MG63 (cell line): ENCODE results near the gene ATF7. TPM values are rescaled to one million over a fixed set of nuclear protein-coding genes. Genes with fewer than 3 reads are reported as not detected.

Experiments used
- total RNA-seq: library from RNA; depleted of rRNA; stranded (reverse); fragments of >200 nt; shearing (Covaris generic); gene quantifications from 2 replicates; pipeline ENCODE4 v1.2.3, GENCODE V29; 2014; ENCODE audit warnings: low replicate concordance; rRNA removed

The ATF7 gene
- total RNA-seq, 1 experiment from 2014 or later = 5.7 TPM

Other genes with a start within 250 kb of the ATF7 start
- gene SP1, start 246.2 kb downstream of the ATF7 start, total RNA-seq = 22.3 and 26.3 TPM in 2 replicates
- not detected in 2 replicates for gene AMHR2, start 202.5 kb downstream of the ATF7 start, total RNA-seq
- gene PRR13, start 184.6 kb downstream of the ATF7 start, total RNA-seq = 41.0 and 60.4 TPM in 2 replicates
- 217 and 279 TPM in 2 replicates for gene PCBP2, start 174.3 kb downstream of the ATF7 start, total RNA-seq
- gene MAP3K12, start 126.9 kb downstream of the ATF7 start, total RNA-seq = 5.7 and 15.0 TPM in 2 replicates
- 51.7 and 66.1 TPM in 2 replicates for gene TARBP2, start 125.1 kb downstream of the ATF7 start, total RNA-seq
- gene NPFF, start 118.9 kb downstream of the ATF7 start, total RNA-seq = not detected in 2 replicates
- gene ATP5MC2, start 49.7 kb upstream of the ATF7 start, total RNA-seq = 213 and 230 TPM in 2 replicates
- 35.7 and 42.4 TPM in 2 replicates for gene CALCOCO1, start 101.1 kb upstream of the ATF7 start, total RNA-seq
- not detected in 2 replicates for gene CISTR, start 125.6 kb upstream of the ATF7 start, total RNA-seq